ENCODE results near the gene GPS2.
"Not testable (repeated sequence)": the region's sequence is repeated elsewhere in the genome, so short reads cannot be mapped to it uniquely, and the experiment has no call there.

The GPS2 gene

GRCh38 chr17:7314719-7315569 lies at the start of gene GPS2:
Gene GPS2, minus strand, starts transcription at chr17:7315360. Its CDS starts 308 bp downstream, at chr17:7315052.
- peak; percentile 98 for DNase-seq

DNA sequence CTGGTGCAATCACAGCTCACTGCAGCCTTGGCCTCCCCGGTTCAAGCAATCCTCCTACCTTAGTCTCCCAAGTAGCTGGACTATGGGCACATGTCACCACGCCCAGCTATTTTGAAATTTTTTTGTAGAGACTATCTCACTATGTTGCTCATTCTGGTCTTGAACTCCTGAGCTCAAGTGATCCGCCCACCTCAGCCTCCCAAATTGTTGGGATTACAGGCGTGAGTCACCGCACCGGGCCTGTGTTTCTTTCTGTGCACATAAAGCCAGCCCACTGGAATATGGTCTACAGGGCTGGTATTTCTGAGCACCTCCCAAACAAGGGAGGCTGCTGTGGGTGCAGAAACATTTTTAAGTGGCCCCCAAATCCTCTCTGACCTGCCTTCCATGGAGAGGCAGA lies 48.2 kb upstream of the GPS2 start:
- DNase-seq: no peak

- DNase-seq: no peak
Observed at GRCh38 chr17:7361906-7362305, 46.7 kb upstream of the GPS2 start.

- no peak for DNase-seq
Observed at GRCh38 chr17:7357381-7357780, 42.2 kb upstream of the GPS2 start.

DNA sequence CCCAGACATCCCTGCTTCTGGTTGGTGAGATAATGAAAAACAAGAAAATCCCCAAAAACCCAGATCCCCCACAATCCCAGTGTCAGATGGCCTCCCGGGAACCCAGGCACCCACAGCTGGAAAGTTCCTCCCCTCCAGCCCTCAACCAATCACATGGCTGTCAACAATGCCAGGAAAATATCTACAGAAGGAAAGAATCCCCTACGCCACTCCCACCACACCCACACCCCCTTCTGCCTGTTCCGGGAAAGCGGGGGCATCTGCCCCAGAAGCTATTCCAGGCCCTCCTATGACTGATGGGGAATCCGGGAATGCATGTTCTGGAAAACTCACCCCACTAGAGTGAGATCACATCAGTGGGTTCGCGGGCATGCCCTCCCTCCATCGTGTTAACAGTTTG lies 41.6 kb upstream of the GPS2 start:
- DNase-seq: no peak

GRCh38 chr17:7356072-7356549 lies 41.0 kb upstream of the GPS2 start:
- DNase-seq: peak; percentile 93

- no peak for DNase-seq
Observed at GRCh38 chr17:7355573-7355972, 40.4 kb upstream of the GPS2 start.

DNA sequence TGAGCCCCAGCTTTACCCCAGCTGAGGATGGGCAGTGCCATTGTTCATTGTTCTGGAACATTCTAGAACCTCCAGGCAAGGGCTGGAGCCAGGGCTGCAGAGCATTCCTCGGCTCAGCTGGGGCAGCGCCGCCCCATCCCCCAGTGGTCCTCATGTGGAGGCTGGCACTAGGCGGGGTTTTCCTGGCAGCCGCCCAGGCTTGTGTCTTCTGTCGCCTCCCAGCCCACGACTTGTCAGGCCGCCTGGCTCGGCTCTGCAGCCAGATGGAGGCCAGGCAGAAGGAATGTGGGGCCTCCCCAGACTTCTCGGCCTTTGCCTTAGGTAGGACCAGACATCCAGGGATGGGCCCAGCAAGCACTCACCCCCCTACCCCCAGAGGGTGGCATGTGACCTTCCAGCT lies 39.9 kb upstream of the GPS2 start, which contains the start of gene TMEM95:
Gene TMEM95 (plus strand): TSS at position 104 of the 400 bp plus-strand sequence. CDS start 49 bp downstream, at position 153.
- DNase-seq: no peak

- DNase-seq: no peak
Observed at GRCh38 chr17:7354262-7354843, 39.2 kb upstream of the GPS2 start.

- no peak for DNase-seq
Observed at GRCh38 chr17:7352910-7353635, 37.9 kb upstream of the GPS2 start.

DNA sequence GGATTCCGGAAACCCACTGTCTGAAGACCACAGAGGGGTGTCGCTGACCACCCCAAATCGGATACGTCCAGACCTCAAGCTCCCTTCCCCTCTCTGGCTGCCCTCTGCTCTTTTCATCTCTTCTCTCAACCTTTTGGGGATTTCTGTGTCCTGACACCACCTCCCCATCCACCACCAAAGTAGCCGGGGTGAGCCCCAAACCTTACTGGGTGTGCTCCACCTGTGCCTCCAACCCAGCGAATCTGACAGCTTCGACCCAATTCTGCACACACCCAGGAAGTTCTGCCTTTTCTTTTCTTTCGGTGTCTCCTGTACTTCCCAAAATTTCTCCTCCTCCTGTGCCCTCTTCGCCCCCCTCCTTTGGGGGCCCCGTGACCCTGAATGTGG lies 37.3 kb upstream of the GPS2 start:
- DNase-seq: no peak

DNA sequence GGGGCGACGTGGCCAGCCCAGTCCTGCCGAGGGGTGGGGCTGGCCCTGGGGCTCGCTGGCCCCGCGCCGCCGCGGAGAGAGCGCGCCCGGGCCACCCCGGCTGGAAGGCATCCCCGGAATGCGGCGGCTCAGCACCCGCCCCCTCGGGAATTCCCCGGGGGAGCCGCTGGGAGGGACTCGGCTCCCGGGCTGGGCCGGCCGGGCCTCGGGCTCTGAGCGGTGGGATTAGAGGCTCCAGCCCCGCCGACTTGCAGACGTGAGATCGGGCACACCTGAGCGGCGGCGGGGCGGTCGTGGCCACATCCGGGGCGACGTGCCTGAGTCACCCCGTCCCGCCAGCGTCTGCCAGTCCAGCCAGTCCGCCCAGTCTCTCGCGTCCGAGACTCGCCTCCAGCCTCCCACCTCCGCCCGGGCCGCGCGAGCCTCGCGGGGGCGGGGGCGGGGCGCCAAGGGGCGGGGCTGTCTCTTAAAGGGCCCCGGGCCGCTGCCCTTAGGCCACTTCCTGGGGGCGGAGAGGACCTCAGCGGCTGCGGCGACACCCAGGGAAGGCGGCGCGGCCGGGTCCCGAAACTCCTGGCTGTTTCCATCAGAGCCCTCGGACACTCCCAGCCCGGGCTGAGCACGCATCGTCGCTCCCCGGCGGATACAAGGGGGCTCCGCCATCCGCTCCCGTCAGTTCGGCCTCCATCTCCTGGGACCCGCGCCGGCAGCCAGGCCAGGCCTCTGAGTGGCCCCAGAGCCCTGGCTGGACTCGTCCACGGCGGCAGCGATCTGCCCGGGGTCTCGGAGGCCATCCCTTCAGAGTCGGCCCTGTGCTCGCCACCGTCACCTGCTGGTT lies 36.7 kb upstream of the GPS2 start, which contains the start of gene KCTD11:
Gene KCTD11 (plus strand): TSS at position 498 of the 838 bp plus-strand sequence.
- peak; percentile 89 for DNase-seq

- DNase-seq: no peak
Observed at GRCh38 chr17:7348478-7349242, 33.5 kb upstream of the GPS2 start.

GRCh38 chr17:7347630-7348477 lies 32.7 kb upstream of the GPS2 start:
- DNase-seq: no peak

GRCh38 chr17:7346761-7347614 lies 31.8 kb upstream of the GPS2 start:
- no peak for DNase-seq

DNA sequence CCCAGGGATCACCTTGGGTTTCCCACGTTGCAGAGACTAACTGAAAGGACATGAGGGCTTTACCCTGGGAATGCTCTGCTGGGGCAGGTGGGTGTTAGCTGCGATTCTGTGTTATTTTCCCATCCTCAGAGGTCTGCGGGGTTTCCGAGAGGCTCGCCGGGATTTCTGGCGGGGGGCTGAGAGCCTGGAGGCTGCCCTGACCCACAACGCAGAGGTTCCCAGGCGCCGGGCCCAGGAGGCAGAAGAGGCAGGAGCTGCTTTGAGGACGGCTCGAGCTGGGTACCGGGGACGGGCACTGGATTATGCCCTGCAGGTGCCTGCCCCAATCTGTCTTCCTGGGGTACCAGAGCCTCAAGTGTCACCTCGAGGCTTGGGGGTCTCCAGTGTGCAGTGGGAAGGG lies 28.1 kb upstream of the GPS2 start:
- DNase-seq: no peak

DNA sequence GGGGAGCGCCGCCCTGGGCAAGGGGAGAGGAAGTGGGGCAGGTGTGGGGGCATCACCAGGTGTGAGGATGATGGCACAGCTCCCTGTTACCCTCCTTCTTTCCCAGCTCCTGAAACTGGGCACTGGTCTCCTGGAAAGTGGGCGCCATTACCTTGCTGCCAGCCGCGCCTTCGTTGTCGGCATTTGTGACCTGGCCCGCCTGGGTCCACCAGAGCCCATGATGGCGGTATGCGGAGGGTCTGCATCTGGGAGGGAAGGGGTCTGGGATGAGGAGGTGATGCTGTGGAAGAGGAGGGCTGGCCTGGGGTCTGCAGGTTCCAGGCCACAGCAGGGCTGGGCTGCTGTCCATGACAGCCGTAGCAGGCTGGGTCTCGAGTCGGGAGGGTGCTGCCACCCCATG lies 26.7 kb upstream of the GPS2 start:
- DNase-seq: no peak

- no peak for DNase-seq
Observed at GRCh38 chr17:7340179-7340578, 25.0 kb upstream of the GPS2 start.

- not testable (repeated sequence) for DNase-seq
Observed at GRCh38 chr17:7337600-7337999, 22.4 kb upstream of the GPS2 start.

Data from activated CD8-positive, alpha-beta memory T cell treated with anti-CD3 and anti-CD28 coated beads, Interleukin-2, amount 50 U/mL, for 48 hours (primary cell).